Activated CD4-positive, alpha-beta T cell treated with anti-CD3 and anti-CD28 coated beads for 36 hours (primary cell): ENCODE measurements around the gene MBTPS1. TPM values are rescaled to one million over a fixed set of nuclear protein-coding genes. Genes with fewer than 3 reads are reported as not detected.

Experiments used
- ATAC-seq: fragments of 200-7000 bp; cut with Tn5 transposase; one replicate; pipeline ENCODE4 v1.10.0; 2021; ENCODE audit warnings: mild to moderate bottlenecking, moderate library complexity
- CTCF ChIA-PET: fragments of 350-600 bp; sonication (Branson Sonifier 250); formaldehyde crosslinking; loops from one replicate; lab custom pipeline; 2021; ENCODE audit warnings: antibody characterized with exemption; lab: Charles Lee
- POLR2A ChIA-PET: fragments of 350-600 bp; sonication (Branson Sonifier 250); formaldehyde crosslinking; loops from one replicate; lab custom pipeline; 2021; ENCODE audit warnings: antibody characterized with exemption, inconsistent platforms; lab: Charles Lee
- DNase-seq: peaks from one replicate; pipeline ENCODE4 v3.0.0-alpha.2; 2020
- H3K27ac Mint-ChIP-seq: one replicate; pipeline ENCODE4 v1.8.0; 2021; ENCODE audit warnings: mixed read lengths
- H3K27me3 Mint-ChIP-seq: one replicate; pipeline ENCODE4 v1.8.0; 2021; ENCODE audit warnings: mixed read lengths
- H3K36me3 Mint-ChIP-seq: one replicate; pipeline ENCODE4 v1.8.0; 2021; ENCODE audit warnings: low read depth, mixed read lengths
- H3K4me1 Mint-ChIP-seq: one replicate; pipeline ENCODE4 v1.8.0; 2021; ENCODE audit warnings: mixed read lengths
- H3K4me3 Mint-ChIP-seq: one replicate; pipeline ENCODE4 v1.8.0; 2021; ENCODE audit warnings: mild to moderate bottlenecking, moderate library complexity, mixed read lengths
- H3K9me3 Mint-ChIP-seq: one replicate; pipeline ENCODE4 v1.8.0; 2021; ENCODE audit warnings: low read depth, mixed read lengths
- intact Hi-C, 2 experiments: fragments of 100-400 bp; cut with DNase I in 1 of 2; cut with micrococcal nuclease in 1 of 2; formaldehyde crosslinking; loops; one replicate each; pipeline versions ENCODE4 v1.14.2 to v1.15.1; 2022 to 2024; cut with DNase I, micrococcal nuclease
- total RNA-seq, 2 experiments: library from RNA; stranded (reverse); gene quantifications; one replicate each; pipeline ENCODE4 v1.2.3, GENCODE V29; 2021

Gene MBTPS1
- total RNA-seq, 2 experiments from 2014 or later: 32.0 to 32.2 TPM

DNA sequence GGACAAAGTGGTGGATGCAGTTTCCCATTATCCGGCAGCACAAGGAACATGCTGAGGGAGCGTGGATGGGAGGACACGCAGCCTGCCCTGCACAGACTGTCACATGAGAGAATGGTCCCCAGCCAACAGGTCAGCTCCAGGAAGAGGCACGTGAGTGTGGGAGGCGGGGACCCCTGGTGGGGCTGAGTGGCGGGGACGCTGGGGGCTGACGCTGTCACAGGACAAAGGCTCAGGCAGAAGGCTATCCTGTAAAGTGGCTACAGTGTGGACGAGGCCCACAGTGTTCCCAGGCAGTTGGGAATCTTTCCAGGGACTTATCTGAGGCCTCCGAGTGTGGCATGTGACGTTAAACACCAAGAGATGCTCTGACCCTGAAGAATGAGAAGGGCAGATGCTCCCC, 30.4 kb downstream of the MBTPS1 start:
- ChIA-PET POLR2A (no interaction called here), CTCF (interaction anchor here (0.6 to 8.0 kb wide), 11 partner anchors 9 to 166 kb away, joined by 3 to 100 read pairs (median 4); partner anchors contain the start of genes ADAD2, MBTPS1, SLC38A8 and TAF1C)
- H3K36me3 Mint-ChIP-seq: peaks cover 39% of the 10 kb centered on the region
- no peak overlapping the region for H3K4me3 Mint-ChIP-seq
- H3K27ac Mint-ChIP-seq: peak overlapping the region; percentile 55
- no peak for ATAC-seq
- peaks cover 43% of the 10 kb centered on the region for H3K4me1 Mint-ChIP-seq
- no peaks in the 10 kb centered on the region for H3K9me3 Mint-ChIP-seq
- H3K27me3 Mint-ChIP-seq: no peaks in the 10 kb centered on the region
- DNase-seq: no peak
- intact Hi-C loops: loop anchor here in 1 of 2 experiments (10.0 kb wide), 1 partner anchor 418 kb away; the partner anchor contains the start of gene MEAK7

DNA sequence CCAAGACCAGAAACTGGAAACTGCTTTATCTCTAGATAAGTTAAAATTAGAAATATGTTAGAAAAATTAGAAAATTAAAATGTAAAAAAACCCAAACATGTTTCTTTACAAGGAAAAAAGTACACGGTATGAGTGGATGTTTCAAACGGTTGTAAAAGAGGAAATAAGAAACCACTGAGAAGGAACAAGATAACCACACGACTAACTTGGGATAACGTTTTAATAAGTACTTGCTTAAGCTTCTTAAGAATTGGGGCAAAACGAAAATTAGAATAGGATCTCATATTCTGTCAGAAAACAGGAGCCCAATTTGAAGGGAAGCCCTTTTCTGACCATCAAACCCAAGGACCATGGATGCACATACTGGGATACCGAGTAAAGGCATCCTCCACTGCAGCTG, 31.0 kb downstream of the MBTPS1 start:
- H3K27me3 Mint-ChIP-seq: no peaks in the 10 kb centered on the region
- CTCF ChIA-PET: interaction anchor here (0.6 to 8.0 kb wide), 11 partner anchors 8 to 1932 kb away, joined by 3 to 100 read pairs (median 3); partner anchors contain the start of genes ADAD2, MBTPS1, SLC38A8 and TAF1C
- ATAC-seq (no peak), DNase-seq (no peak)
- no peak overlapping the region for H3K27ac Mint-ChIP-seq
- intact Hi-C loops: loop anchor here (2.0 to 10.0 kb wide), 3 partner anchors 53 to 419 kb away; partner anchors contain the start of gene MEAK7 (in 1 of the 2)
- POLR2A ChIA-PET: no interaction called here
- peaks cover 43% of the 10 kb centered on the region for H3K4me1 Mint-ChIP-seq
- H3K4me3 Mint-ChIP-seq: no peak overlapping the region
- peaks cover 40% of the 10 kb centered on the region for H3K36me3 Mint-ChIP-seq
- H3K9me3 Mint-ChIP-seq: no peaks in the 10 kb centered on the region

DNA sequence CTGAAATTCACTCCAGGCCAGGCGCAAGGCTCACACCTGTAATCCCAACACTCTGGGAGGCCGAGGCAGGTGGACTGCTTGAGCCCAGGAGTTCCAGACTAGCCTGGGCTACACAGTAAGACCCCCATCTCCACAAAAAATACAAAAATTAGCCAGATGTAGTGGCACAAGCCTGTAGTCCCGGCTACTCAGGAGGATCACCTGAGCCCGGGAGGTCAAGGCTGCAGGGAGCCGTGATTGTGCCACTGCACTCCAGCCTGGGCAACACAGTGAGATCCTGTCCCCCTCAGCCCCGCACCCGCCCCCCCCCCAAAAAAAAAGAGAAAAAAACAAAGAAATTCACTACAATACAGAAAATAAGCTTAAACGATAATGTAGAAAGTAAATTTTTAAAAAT, 31.5 kb downstream of the MBTPS1 start:
- Mint-ChIP-seq H3K27me3 (no peaks in the 10 kb centered on the region), H3K27ac (no peak overlapping the region), H3K36me3 (peaks cover 43% of the 10 kb centered on the region), H3K9me3 (no peaks in the 10 kb centered on the region), H3K4me3 (no peak overlapping the region), H3K4me1 (peaks cover 42% of the 10 kb centered on the region)
- ChIA-PET CTCF (interaction anchor here (0.6 to 8.0 kb wide), 20 partner anchors 7 to 1932 kb away, joined by 3 to 100 read pairs (median 4); partner anchors contain the start of genes ADAD2, MBTPS1 and TAF1C), POLR2A (no interaction called here)
- DNase-seq (no peak), ATAC-seq (no peak)
- intact Hi-C loops: loop anchor here (2.0 to 10.0 kb wide), 3 partner anchors 54 to 420 kb away; partner anchors contain the start of gene MEAK7 (in 1 of the 2)

DNA sequence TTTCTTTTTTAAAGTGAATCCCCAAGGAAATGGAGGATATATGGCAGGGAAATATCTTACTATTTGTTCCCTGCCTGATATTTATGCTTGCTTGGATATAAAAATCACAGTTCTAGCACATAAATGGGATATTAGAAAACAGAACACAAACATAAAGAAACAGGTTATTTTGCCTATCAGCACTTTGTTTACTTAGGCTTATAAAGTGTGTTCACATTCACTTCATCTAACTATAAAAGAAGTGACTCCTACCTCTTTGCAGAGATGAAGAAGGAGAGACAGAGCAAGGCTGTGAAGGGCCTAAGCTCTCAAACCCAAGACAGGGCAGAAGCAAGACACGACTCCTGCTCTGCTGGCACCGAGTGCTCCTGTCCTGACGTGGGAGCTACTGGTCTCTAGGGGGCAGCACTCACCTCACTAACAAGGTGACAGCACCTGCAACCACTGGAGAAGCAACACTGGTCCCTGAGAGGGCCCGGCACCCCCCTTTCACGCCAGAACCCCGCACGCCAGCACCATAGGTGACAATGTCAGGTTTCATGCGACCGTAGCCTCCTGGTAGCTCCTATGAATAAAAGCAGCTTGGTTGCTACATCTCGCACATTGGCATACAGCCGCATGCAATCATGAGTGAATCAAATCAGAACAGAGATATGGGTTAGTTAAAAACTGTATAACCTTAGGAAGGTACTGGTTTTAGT, 32.0 kb downstream of the MBTPS1 start:
- peaks cover 47% of the 10 kb centered on the region for H3K36me3 Mint-ChIP-seq
- H3K4me3 Mint-ChIP-seq: no peak overlapping the region
- no peak overlapping the region for H3K27ac Mint-ChIP-seq
- DNase-seq (peak; percentile 83), ATAC-seq (peak; percentile 79)
- H3K27me3 Mint-ChIP-seq: no peaks in the 10 kb centered on the region
- POLR2A ChIA-PET: no interaction called here
- intact Hi-C loops: loop anchor here (1.0 to 10.0 kb wide), 6 partner anchors 54 to 420 kb away; partner anchors contain the start of genes TAF1C (in 2 of the 2), DNAAF1 (in 1 of the 2), HSDL1 (in 1 of the 2) and MEAK7 (in 1 of the 2)
- H3K4me1 Mint-ChIP-seq: peaks cover 40% of the 10 kb centered on the region
- CTCF ChIA-PET: interaction anchor here (0.6 to 8.0 kb wide), 22 partner anchors 7 to 421 kb away, joined by 3 to 100 read pairs (median 4); partner anchors contain the start of genes ADAD2, MBTPS1 and TAF1C
- H3K9me3 Mint-ChIP-seq: no peaks in the 10 kb centered on the region

DNA sequence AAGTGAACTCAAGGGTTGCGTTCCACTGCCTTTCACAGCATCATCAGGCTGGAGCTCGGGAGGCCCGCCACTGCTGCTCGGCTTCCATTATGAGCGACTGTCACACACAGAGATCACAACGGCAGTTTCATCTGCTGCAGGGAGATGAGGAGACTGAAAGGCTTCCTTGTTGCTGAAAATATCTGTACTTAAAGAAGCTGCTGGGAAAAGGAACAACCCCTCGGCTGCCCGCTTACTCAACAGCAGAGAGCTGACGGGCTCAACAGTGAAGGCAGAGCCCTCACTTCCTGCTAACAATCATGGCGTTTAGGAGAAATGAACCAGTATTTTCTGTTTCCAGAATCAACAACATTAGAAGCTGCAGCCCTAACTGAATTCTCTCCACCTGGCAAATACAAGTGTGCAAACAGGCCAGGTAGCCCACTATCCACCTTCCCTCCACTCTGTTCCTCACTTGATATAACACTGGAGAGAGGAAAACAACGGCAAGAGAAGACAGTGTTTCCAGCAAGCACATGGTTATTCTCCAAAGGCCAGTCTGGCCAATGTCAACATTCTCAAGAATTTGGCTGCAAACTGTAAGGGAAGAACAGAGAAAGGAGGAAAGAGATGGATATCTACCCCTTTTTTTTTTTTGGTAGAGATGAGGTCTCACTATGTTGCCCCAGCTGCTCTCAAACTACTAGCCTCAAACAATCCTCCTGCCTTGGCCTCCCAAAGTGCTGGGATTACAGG, 33.7 kb downstream of the MBTPS1 start:
- no peak for ATAC-seq
- POLR2A ChIA-PET: interaction anchor here (0.7 kb wide), 1 partner anchor 88 kb away, joined by 3 read pairs; no protein-coding TSS in a partner anchor
- Mint-ChIP-seq H3K4me1 (peaks cover 23% of the 10 kb centered on the region), H3K4me3 (no peak overlapping the region), H3K9me3 (no peaks in the 10 kb centered on the region), H3K27ac (no peak overlapping the region), H3K27me3 (no peaks in the 10 kb centered on the region), H3K36me3 (peaks cover 40% of the 10 kb centered on the region)
- no peak for DNase-seq
- intact Hi-C loops: loop anchor here in 1 of 2 experiments (10.0 kb wide), 1 partner anchor 422 kb away; the partner anchor contains the start of gene MEAK7
- CTCF ChIA-PET: interaction anchor here (0.6 to 8.0 kb wide), 9 partner anchors 13 to 259 kb away, joined by 3 to 100 read pairs (median 3); partner anchors contain the start of genes ADAD2 and TAF1C

DNA sequence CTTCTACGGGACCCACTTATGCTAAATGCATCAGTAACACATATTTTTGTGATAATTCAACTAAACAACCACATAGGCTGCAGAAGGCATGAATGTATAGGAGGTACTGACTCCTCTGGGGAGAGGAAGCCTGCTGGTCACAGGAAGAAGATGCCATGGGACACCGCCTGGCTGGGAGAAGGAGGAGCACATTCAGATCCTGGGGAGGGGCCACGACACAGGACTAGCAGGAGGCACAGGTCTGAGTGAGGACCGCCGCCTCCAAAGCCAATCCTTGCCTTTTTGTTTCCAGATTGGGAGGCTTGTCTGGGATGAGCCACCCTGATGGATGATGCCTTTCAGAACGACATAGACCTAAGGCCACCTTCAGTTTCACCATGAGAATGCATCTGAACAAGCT, 34.6 kb downstream of the MBTPS1 start:
- Mint-ChIP-seq H3K4me3 (no peak overlapping the region), H3K4me1 (peaks cover 14% of the 10 kb centered on the region), H3K27me3 (no peaks in the 10 kb centered on the region), H3K9me3 (no peaks in the 10 kb centered on the region), H3K36me3 (peaks cover 40% of the 10 kb centered on the region), H3K27ac (no peak overlapping the region)
- POLR2A ChIA-PET: no interaction called here
- intact Hi-C loops: loop anchor here in 1 of 2 experiments (10.0 kb wide), 1 partner anchor 423 kb away; the partner anchor contains the start of gene MEAK7
- no peak for DNase-seq
- CTCF ChIA-PET: interaction anchor here (0.8 to 1.5 kb wide), 3 partner anchors 12 to 98 kb away, joined by 3 to 4 read pairs (median 3); no protein-coding TSS in a partner anchor
- no peak for ATAC-seq

DNA sequence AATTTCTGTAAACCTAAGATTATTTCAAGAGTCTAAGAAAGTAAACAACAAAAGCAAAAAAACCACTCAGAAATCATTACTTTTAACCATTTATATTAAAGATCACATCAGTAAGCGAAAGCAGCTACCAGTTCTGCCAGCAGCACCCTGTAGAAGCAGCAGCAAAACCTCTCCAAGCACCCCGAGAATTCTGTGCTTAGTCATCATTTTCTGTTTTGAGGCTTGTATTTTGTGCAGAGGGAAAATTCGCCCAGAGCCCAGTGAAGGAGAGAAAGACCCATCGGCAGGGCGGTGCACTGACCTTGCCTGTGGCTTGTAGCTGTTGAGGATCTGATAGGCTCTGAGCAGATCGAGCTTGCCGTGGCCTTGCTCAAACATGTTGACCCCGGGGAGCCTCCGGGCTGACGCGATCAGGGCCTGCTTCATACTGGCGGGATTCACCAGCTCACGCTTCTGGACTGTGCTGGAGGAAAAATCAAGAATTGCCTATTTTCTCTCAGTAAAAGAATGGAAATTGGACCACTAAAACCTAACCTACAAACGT, 35.2 kb downstream of the MBTPS1 start:
- CTCF ChIA-PET: interaction anchor here (0.7 to 1.8 kb wide), 4 partner anchors 15 to 99 kb away, joined by 3 to 6 read pairs (median 4); no protein-coding TSS in a partner anchor

DNA sequence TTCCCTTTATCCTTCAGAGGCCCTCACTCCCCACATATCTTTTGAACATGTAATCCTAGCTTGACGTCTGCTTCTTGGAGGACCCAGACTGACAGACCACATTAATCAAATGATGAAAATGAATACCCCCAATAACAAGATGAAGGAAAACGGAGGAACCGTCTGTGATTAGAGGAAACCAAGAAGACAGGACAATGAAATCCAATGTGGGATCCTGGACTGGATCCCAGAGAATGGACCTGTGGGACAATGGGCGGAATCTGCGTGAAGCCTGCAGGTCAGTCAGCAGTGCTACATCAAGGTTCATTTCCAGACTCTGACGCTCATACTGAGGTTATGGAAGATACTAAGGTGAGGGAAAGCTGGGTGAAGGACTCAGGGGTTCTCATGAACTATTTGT, 35.9 kb downstream of the MBTPS1 start:
- H3K4me1 Mint-ChIP-seq: peaks cover 6% of the 10 kb centered on the region
- POLR2A ChIA-PET: no interaction called here
- DNase-seq: no peak
- ATAC-seq: no peak
- H3K36me3 Mint-ChIP-seq: peaks cover 40% of the 10 kb centered on the region
- H3K27ac Mint-ChIP-seq: no peak overlapping the region
- intact Hi-C loops: loop anchor here in 1 of 2 experiments (10.0 kb wide), 1 partner anchor 424 kb away; the partner anchor contains the start of gene MEAK7
- no peaks in the 10 kb centered on the region for H3K9me3 Mint-ChIP-seq
- no peaks in the 10 kb centered on the region for H3K27me3 Mint-ChIP-seq
- CTCF ChIA-PET: interaction anchor here (0.9 to 1.8 kb wide), 3 partner anchors 15 to 95 kb away, joined by 3 to 6 read pairs (median 3); no protein-coding TSS in a partner anchor
- H3K4me3 Mint-ChIP-seq: no peak overlapping the region

More for the DNA sequence above, 35.2 kb downstream of the MBTPS1 start:
- Mint-ChIP-seq H3K27ac (no peak overlapping the region), H3K4me3 (no peak overlapping the region), H3K9me3 (no peaks in the 10 kb centered on the region), H3K4me1 (peaks cover 11% of the 10 kb centered on the region), H3K36me3 (peaks cover 42% of the 10 kb centered on the region), H3K27me3 (no peaks in the 10 kb centered on the region)
- POLR2A ChIA-PET: no interaction called here
- no peak for DNase-seq
- intact Hi-C loops: loop anchor here in 1 of 2 experiments (10.0 kb wide), 1 partner anchor 423 kb away; the partner anchor contains the start of gene MEAK7
- ATAC-seq: no peak

DNA sequence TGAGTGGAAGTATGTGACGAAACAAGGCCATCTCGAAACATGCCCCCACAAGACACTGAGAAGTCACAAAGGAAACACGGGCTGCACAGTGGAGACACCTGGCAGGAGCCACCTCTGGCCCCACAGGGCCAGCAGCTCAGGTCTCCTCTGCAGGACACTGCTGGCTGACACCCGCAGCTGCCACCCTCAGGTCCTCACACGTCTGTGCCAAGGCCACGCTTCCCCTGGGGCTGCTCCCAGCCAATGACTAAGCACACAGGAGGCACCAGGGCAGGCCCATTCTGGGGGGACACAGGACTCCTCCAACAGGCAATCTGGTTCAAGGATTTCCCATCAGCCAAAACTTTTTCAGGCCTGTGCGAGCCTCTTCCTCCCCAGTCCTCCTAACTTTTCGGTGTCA, 36.4 kb downstream of the MBTPS1 start:
- Mint-ChIP-seq H3K4me1 (peaks cover 4% of the 10 kb centered on the region), H3K4me3 (no peak overlapping the region), H3K36me3 (peaks cover 42% of the 10 kb centered on the region), H3K27ac (no peak overlapping the region), H3K27me3 (no peaks in the 10 kb centered on the region), H3K9me3 (no peaks in the 10 kb centered on the region)
- ATAC-seq (no peak), DNase-seq (no peak)
- intact Hi-C loops: loop anchor here in 1 of 2 experiments (10.0 kb wide), 1 partner anchor 424 kb away; the partner anchor contains the start of gene MEAK7
- POLR2A ChIA-PET: no interaction called here
- CTCF ChIA-PET: interaction anchor here (0.8 to 1.8 kb wide), 5 partner anchors 10 to 107 kb away, joined by 3 to 6 read pairs (median 4); no protein-coding TSS in a partner anchor

DNA sequence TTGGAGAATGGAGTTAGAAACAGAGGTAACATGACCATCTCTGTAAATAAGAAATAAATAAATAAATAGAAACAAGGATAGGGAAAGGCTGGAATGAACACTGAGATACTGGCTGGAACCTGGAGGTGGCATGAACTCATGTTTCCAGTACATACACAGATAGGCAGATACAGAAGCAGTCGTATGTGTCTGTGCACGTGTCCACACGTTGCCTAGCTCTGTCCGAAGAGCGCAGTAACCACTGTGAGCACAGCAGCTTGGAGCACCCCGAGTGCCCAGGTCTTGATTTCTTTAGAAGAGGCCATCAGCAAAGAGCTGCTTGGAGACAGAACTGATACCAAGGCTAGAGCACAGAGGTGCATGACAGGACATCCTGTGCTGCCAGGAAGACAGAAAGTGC, 37.1 kb downstream of the MBTPS1 start:
- CTCF ChIA-PET: interaction anchor here (0.8 to 1.2 kb wide), 4 partner anchors 9 to 108 kb away, joined by 3 to 4 read pairs (median 4); no protein-coding TSS in a partner anchor
- no peak overlapping the region for H3K27ac Mint-ChIP-seq
- ATAC-seq (no peak), DNase-seq (no peak)
- intact Hi-C loops: loop anchor here in 1 of 2 experiments (10.0 kb wide), 1 partner anchor 425 kb away; the partner anchor contains the start of gene MEAK7
- POLR2A ChIA-PET: interaction anchor here (0.7 kb wide), 1 partner anchor 104 kb away, joined by 4 read pairs; no protein-coding TSS in a partner anchor
- no peaks in the 10 kb centered on the region for H3K4me1 Mint-ChIP-seq
- H3K27me3 Mint-ChIP-seq: no peaks in the 10 kb centered on the region
- peaks cover 38% of the 10 kb centered on the region for H3K36me3 Mint-ChIP-seq
- no peak overlapping the region for H3K4me3 Mint-ChIP-seq
- no peaks in the 10 kb centered on the region for H3K9me3 Mint-ChIP-seq
